GM19035 (cell line): ENCODE results near the gene CACNA2D4.

Experiments
- ATAC-seq: cut with Tn5 transposase; IDR thresholded peaks from one replicate; pipeline ENCODE4 v1.9.1; 2021; ENCODE audit not compliant: unreplicated experiment

Gene CACNA2D4

GRCh38 chr12:1793426-1794210, 124.8 kb downstream of the CACNA2D4 start:
- no peak for ATAC-seq

- no peak for ATAC-seq
Measured at GRCh38 chr12:1792406-1792805, 126.0 kb downstream of the CACNA2D4 start.

GRCh38 chr12:1791104-1791841, 127.2 kb downstream of the CACNA2D4 start:
- no peak for ATAC-seq

- ATAC-seq: no peak
Measured at GRCh38 chr12:1790444-1790843, 128.0 kb downstream of the CACNA2D4 start.

- no peak for ATAC-seq
Measured at GRCh38 chr12:1787714-1788113, 130.7 kb downstream of the CACNA2D4 start.

GRCh38 chr12:1782215-1782614, 136.2 kb downstream of the CACNA2D4 start:
- no peak for ATAC-seq

GRCh38 chr12:1781772-1782171, 136.7 kb downstream of the CACNA2D4 start:
- no peak for ATAC-seq

- ATAC-seq: no peak
Measured at GRCh38 chr12:1779783-1780182, 138.7 kb downstream of the CACNA2D4 start.

- ATAC-seq: no peak
Measured at GRCh38 chr12:1778911-1779310, 139.5 kb downstream of the CACNA2D4 start.

- no peak for ATAC-seq
Measured at GRCh38 chr12:1777798-1778197, 140.7 kb downstream of the CACNA2D4 start.

GRCh38 chr12:1776170-1776921, 142.1 kb downstream of the CACNA2D4 start:
- ATAC-seq: no peak

GRCh38 chr12:1773937-1774655, 144.4 kb downstream of the CACNA2D4 start:
- no peak for ATAC-seq

- no peak for ATAC-seq
Measured at GRCh38 chr12:1769809-1770494, 148.5 kb downstream of the CACNA2D4 start.

- no peak for ATAC-seq
Measured at GRCh38 chr12:1768615-1769014, 149.8 kb downstream of the CACNA2D4 start.

- no peak for ATAC-seq
Measured at GRCh38 chr12:1767407-1768090, 150.9 kb downstream of the CACNA2D4 start.

- no peak for ATAC-seq
Measured at GRCh38 chr12:1766110-1766509, 152.3 kb downstream of the CACNA2D4 start.

GRCh38 chr12:1763153-1763552, 155.3 kb downstream of the CACNA2D4 start:
- no peak for ATAC-seq

GRCh38 chr12:1761857-1762256, 156.6 kb downstream of the CACNA2D4 start:
- ATAC-seq: no peak

GRCh38 chr12:1760566-1761382, 157.7 kb downstream of the CACNA2D4 start:
- ATAC-seq: no peak
